ENCODE measurements around the gene DSC3. TPM values are rescaled to one million over a fixed set of nuclear protein-coding genes. Genes with fewer than 3 reads are reported as not detected.
A peak's percentile ranks its signal among the peaks of the same experiment; 100 is the strongest.

The DSC3 gene
- 0.38 and 0.42 TPM in 2 replicates for polyA plus RNA-seq (2013)

- Histone ChIP-seq H2AFZ (ENCODE audit: insufficient read depth, low read length, poor library complexity) (peak within 1 kb of the TSS; percentile 73), H2BK5ac (ENCODE audit: low read depth, low read length, poor library complexity) (no peak within 1 kb of the TSS), H2BK12ac (ENCODE audit: low read length) (peak within 1 kb of the TSS; percentile 44), H2BK120ac (ENCODE audit: insufficient read depth, low read length, poor library complexity) (peak within 1 kb of the TSS; percentile 24), H3K18ac (ENCODE audit: low read length) (no peak within 1 kb of the TSS), H4K8ac (ENCODE audit: low read depth, low read length) (no peak within 1 kb of the TSS), H3K4me2 (ENCODE audit: low read length) (peak within 1 kb of the TSS; percentile 95), H4K91ac (ENCODE audit: low read depth, low read length) (no peak within 1 kb of the TSS), H3K23ac (ENCODE audit: low read length) (no peak within 1 kb of the TSS), H3K9ac (ENCODE audit: low read length) (no peak within 1 kb of the TSS), H3K4ac (ENCODE audit: low read depth, low read length) (no peak within 1 kb of the TSS), H3K14ac (ENCODE audit: low read length) (no peak within 1 kb of the TSS), H3K27me3 (ENCODE audit: insufficient read depth, low read length) (peaks cover 32% of the 10 kb centered on the region), H3K79me2 (ENCODE audit: control insufficient read depth, insufficient read depth, low read length, poor library complexity) (no peaks in the 10 kb centered on the region), H4K12ac (ENCODE audit: low read depth, low read length) (no peak within 1 kb of the TSS), H3K27ac (ENCODE audit: low read depth, low read length) (no peak within 1 kb of the TSS), H3K4me3 (ENCODE audit: low read depth, low read length) (peak within 1 kb of the TSS; percentile 68), H3K79me1 (ENCODE audit: low read length) (no peaks in the 10 kb centered on the region), H3K4me1 (ENCODE audit: control insufficient read depth in 1 of 2, insufficient read depth in 2 of 2, low read length in 2 of 2) (peaks cover 6 to 16% of the 10 kb centered on the region in 2 experiments), H3K9me3 (ENCODE audit: insufficient read depth, low read depth, low read length) (peaks cover 1% of the 10 kb centered on the region), H2AK5ac (ENCODE audit: low read length) (no peak within 1 kb of the TSS), H3K36me3 (ENCODE audit: control insufficient read depth in 1 of 2, insufficient read depth in 2 of 2, low read length in 2 of 2) (no peaks in the 10 kb centered on the region)
- no CpG with 5 or more reads among the region's 73 CpGs for WGBS (ENCODE audit: extremely low coverage, insufficient coverage, insufficient read length)
- DNase-seq = peak; percentile 18 to 56
These were observed at the start of gene DSC3 for GRCh38 chr18:31042406-31043181. Gene DSC3 (minus strand): TSS chr18:31042742. CDS start chr18:31042660, 82 bp downstream.

GRCh38 chr18:31091350-31091749 lies 48.8 kb upstream of the DSC3 start:
- Histone ChIP-seq H4K12ac (ENCODE audit: low read depth, low read length) (no peak overlapping the region), H3K4ac (ENCODE audit: low read depth, low read length) (no peak overlapping the region), H2BK120ac (ENCODE audit: insufficient read depth, low read length, poor library complexity) (no peak overlapping the region), H2BK5ac (ENCODE audit: low read depth, low read length, poor library complexity) (no peak overlapping the region), H3K4me2 (ENCODE audit: low read length) (no peak overlapping the region), H3K36me3 (ENCODE audit: control insufficient read depth in 1 of 2, insufficient read depth in 2 of 2, low read length in 2 of 2) (peaks cover 9 to 26% of the 10 kb centered on the region in 2 experiments), H3K79me1 (ENCODE audit: low read length) (no peaks in the 10 kb centered on the region), H3K18ac (ENCODE audit: low read length) (no peak overlapping the region), H3K23ac (ENCODE audit: low read length) (no peak overlapping the region), H3K4me1 (ENCODE audit: control insufficient read depth in 1 of 2, insufficient read depth in 2 of 2, low read length in 2 of 2) (no peaks in the 10 kb centered on the region), H2BK12ac (ENCODE audit: low read length) (no peak overlapping the region), H2AK5ac (ENCODE audit: low read length) (no peak overlapping the region), H3K14ac (ENCODE audit: low read length) (no peak overlapping the region), H3K27ac (ENCODE audit: low read depth, low read length) (no peak overlapping the region), H3K4me3 (ENCODE audit: low read depth, low read length) (no peak overlapping the region), H3K27me3 (ENCODE audit: insufficient read depth, low read length) (no peaks in the 10 kb centered on the region), H3K79me2 (ENCODE audit: control insufficient read depth, insufficient read depth, low read length, poor library complexity) (peaks cover 3% of the 10 kb centered on the region), H3K9me3 (ENCODE audit: insufficient read depth, low read depth, low read length) (no peaks in the 10 kb centered on the region), H3K9ac (ENCODE audit: low read length) (no peak overlapping the region), H2AFZ (ENCODE audit: insufficient read depth, low read length, poor library complexity) (no peak overlapping the region), H4K91ac (ENCODE audit: low read depth, low read length) (no peak overlapping the region), H4K8ac (ENCODE audit: low read depth, low read length) (no peak overlapping the region)
- DNase-seq = no peak
- WGBS (ENCODE audit: extremely low coverage, insufficient coverage, insufficient read length) = no CpG with 5 or more reads among the region's 1 CpG

GRCh38 chr18:31088532-31088931 lies 46.0 kb upstream of the DSC3 start:
- no peak overlapping the region for H3K23ac ChIP-seq (ENCODE audit: low read length)
- H4K12ac ChIP-seq (ENCODE audit: low read depth, low read length) = no peak overlapping the region
- no peak overlapping the region for H3K14ac ChIP-seq (ENCODE audit: low read length)
- H3K9me3 ChIP-seq (ENCODE audit: insufficient read depth, low read depth, low read length) = no peaks in the 10 kb centered on the region
- H3K4ac ChIP-seq (ENCODE audit: low read depth, low read length) = no peak overlapping the region
- H3K4me1 ChIP-seq (ENCODE audit: control insufficient read depth in 1 of 2, insufficient read depth in 2 of 2, low read length in 2 of 2) = no peaks in the 10 kb centered on the region
- H2BK120ac ChIP-seq (ENCODE audit: insufficient read depth, low read length, poor library complexity) = no peak overlapping the region
- no peak overlapping the region for H3K27ac ChIP-seq (ENCODE audit: low read depth, low read length)
- no peak overlapping the region for H2BK5ac ChIP-seq (ENCODE audit: low read depth, low read length, poor library complexity)
- H2AK5ac ChIP-seq (ENCODE audit: low read length) = no peak overlapping the region
- no peak overlapping the region for H3K4me2 ChIP-seq (ENCODE audit: low read length)
- no peaks in the 10 kb centered on the region for H3K79me1 ChIP-seq (ENCODE audit: low read length)
- no peak overlapping the region for H3K9ac ChIP-seq (ENCODE audit: low read length)
- H3K4me3 ChIP-seq (ENCODE audit: low read depth, low read length) = no peak overlapping the region
- H2AFZ ChIP-seq (ENCODE audit: insufficient read depth, low read length, poor library complexity) = no peak overlapping the region
- H3K36me3 ChIP-seq (ENCODE audit: control insufficient read depth in 1 of 2, insufficient read depth in 2 of 2, low read length in 2 of 2) = peaks cover 9 to 26% of the 10 kb centered on the region in 2 experiments
- no peaks in the 10 kb centered on the region for H3K27me3 ChIP-seq (ENCODE audit: insufficient read depth, low read length)
- H3K18ac ChIP-seq (ENCODE audit: low read length) = no peak overlapping the region
- no CpG with 5 or more reads among the region's 3 CpGs for WGBS (ENCODE audit: extremely low coverage, insufficient coverage, insufficient read length)
- H2BK12ac ChIP-seq (ENCODE audit: low read length) = no peak overlapping the region
- H4K91ac ChIP-seq (ENCODE audit: low read depth, low read length) = no peak overlapping the region
- no peak overlapping the region for H4K8ac ChIP-seq (ENCODE audit: low read depth, low read length)
- H3K79me2 ChIP-seq (ENCODE audit: control insufficient read depth, insufficient read depth, low read length, poor library complexity) = no peaks in the 10 kb centered on the region
- DNase-seq = no peak

- Histone ChIP-seq H3K9me3 (ENCODE audit: insufficient read depth, low read depth, low read length) (no peaks in the 10 kb centered on the region), H3K9ac (ENCODE audit: low read length) (no peak overlapping the region), H2AK5ac (ENCODE audit: low read length) (no peak overlapping the region), H3K27me3 (ENCODE audit: insufficient read depth, low read length) (no peaks in the 10 kb centered on the region), H3K4me3 (ENCODE audit: low read depth, low read length) (no peak overlapping the region), H2AFZ (ENCODE audit: insufficient read depth, low read length, poor library complexity) (no peak overlapping the region), H3K36me3 (ENCODE audit: control insufficient read depth in 1 of 2, insufficient read depth in 2 of 2, low read length in 2 of 2) (peaks cover 19 to 21% of the 10 kb centered on the region in 2 experiments), H3K27ac (ENCODE audit: low read depth, low read length) (no peak overlapping the region), H3K4ac (ENCODE audit: low read depth, low read length) (no peak overlapping the region), H4K12ac (ENCODE audit: low read depth, low read length) (no peak overlapping the region), H4K91ac (ENCODE audit: low read depth, low read length) (no peak overlapping the region), H2BK12ac (ENCODE audit: low read length) (no peak overlapping the region), H3K14ac (ENCODE audit: low read length) (no peak overlapping the region), H3K79me2 (ENCODE audit: control insufficient read depth, insufficient read depth, low read length, poor library complexity) (no peaks in the 10 kb centered on the region), H4K8ac (ENCODE audit: low read depth, low read length) (no peak overlapping the region), H3K4me1 (ENCODE audit: control insufficient read depth in 1 of 2, insufficient read depth in 2 of 2, low read length in 2 of 2) (no peaks in the 10 kb centered on the region), H3K4me2 (ENCODE audit: low read length) (no peak overlapping the region), H2BK5ac (ENCODE audit: low read depth, low read length, poor library complexity) (no peak overlapping the region), H3K18ac (ENCODE audit: low read length) (no peak overlapping the region), H3K23ac (ENCODE audit: low read length) (no peak overlapping the region), H3K79me1 (ENCODE audit: low read length) (no peaks in the 10 kb centered on the region), H2BK120ac (ENCODE audit: insufficient read depth, low read length, poor library complexity) (no peak overlapping the region)
- no peak for DNase-seq
- WGBS (ENCODE audit: extremely low coverage, insufficient coverage, insufficient read length) = no CpG with 5 or more reads among the region's 3 CpGs
These were observed 37.4 kb upstream of the DSC3 start for GRCh38 chr18:31079973-31080372.

Measured in trophoblast cell (in vitro differentiated cells and primary cell).